ENCODE results near the gene TCERG1L.

TCERG1L gene

GRCh38 chr10:131261890-131262475 lies 49.5 kb downstream of the TCERG1L start:
- no peak for TF ChIP-seq REST (IDR thresholded peaks at IDR 0.05; ENCODE audit: insufficient read depth in 1 of 2, low read depth in 2 of 2, low read length in 2 of 2)
- no peak for TF ChIP-seq POLR2AphosphoS5 (IDR thresholded peaks at IDR 0.05; ENCODE audit: low read depth, low read length)
- TF ChIP-seq SIN3A (IDR thresholded peaks at IDR 0.05; ENCODE audit: borderline replicate concordance, insufficient read depth, low read length): no peak
- TF ChIP-seq FOXP2 (optimal IDR thresholded peaks at IDR 0.05; ENCODE audit: borderline replicate concordance, extremely low read depth, extremely low read length, insufficient read depth): no peak

- TF ChIP-seq SIN3A (IDR thresholded peaks at IDR 0.05; ENCODE audit: borderline replicate concordance, insufficient read depth, low read length) (no peak), POLR2AphosphoS5 (IDR thresholded peaks at IDR 0.05; ENCODE audit: low read depth, low read length) (no peak)
Observed at GRCh38 chr10:131260452-131261211, 50.9 kb downstream of the TCERG1L start.

GRCh38 chr10:131260031-131260430 lies 51.5 kb downstream of the TCERG1L start:
- TF ChIP-seq REST (IDR thresholded peaks at IDR 0.05; ENCODE audit: insufficient read depth in 1 of 2, low read depth in 2 of 2, low read length in 2 of 2) (no peak), POLR2AphosphoS5 (IDR thresholded peaks at IDR 0.05; ENCODE audit: low read depth, low read length) (no peak), FOXP2 (optimal IDR thresholded peaks at IDR 0.05; ENCODE audit: borderline replicate concordance, extremely low read depth, extremely low read length, insufficient read depth) (no peak), TAF1 (IDR thresholded peaks at IDR 0.05; ENCODE audit: borderline replicate concordance, insufficient read depth, low read length) (no peak), SIN3A (IDR thresholded peaks at IDR 0.05; ENCODE audit: borderline replicate concordance, insufficient read depth, low read length) (no peak)

- TF ChIP-seq FOXP2 (optimal IDR thresholded peaks at IDR 0.05; ENCODE audit: borderline replicate concordance, extremely low read depth, extremely low read length, insufficient read depth) (no peak), TAF1 (IDR thresholded peaks at IDR 0.05; ENCODE audit: borderline replicate concordance, insufficient read depth, low read length) (no peak)
Observed at GRCh38 chr10:131259535-131259934, 52.0 kb downstream of the TCERG1L start.

GRCh38 chr10:131258256-131258655 lies 53.3 kb downstream of the TCERG1L start:
- TF ChIP-seq REST (IDR thresholded peaks at IDR 0.05; ENCODE audit: insufficient read depth in 1 of 2, low read depth in 2 of 2, low read length in 2 of 2) (no peak), POLR2AphosphoS5 (IDR thresholded peaks at IDR 0.05; ENCODE audit: low read depth, low read length) (no peak), SIN3A (IDR thresholded peaks at IDR 0.05; ENCODE audit: borderline replicate concordance, insufficient read depth, low read length) (no peak), TAF1 (IDR thresholded peaks at IDR 0.05; ENCODE audit: borderline replicate concordance, insufficient read depth, low read length) (no peak), FOXP2 (optimal IDR thresholded peaks at IDR 0.05; ENCODE audit: borderline replicate concordance, extremely low read depth, extremely low read length, insufficient read depth) (no peak)

GRCh38 chr10:131257027-131257426 lies 54.5 kb downstream of the TCERG1L start:
- TF ChIP-seq FOXP2 (optimal IDR thresholded peaks at IDR 0.05; ENCODE audit: borderline replicate concordance, extremely low read depth, extremely low read length, insufficient read depth) (no peak), SIN3A (IDR thresholded peaks at IDR 0.05; ENCODE audit: borderline replicate concordance, insufficient read depth, low read length) (no peak), REST (IDR thresholded peaks at IDR 0.05; ENCODE audit: insufficient read depth in 1 of 2, low read depth in 2 of 2, low read length in 2 of 2) (no peak), TAF1 (IDR thresholded peaks at IDR 0.05; ENCODE audit: borderline replicate concordance, insufficient read depth, low read length) (no peak), POLR2AphosphoS5 (IDR thresholded peaks at IDR 0.05; ENCODE audit: low read depth, low read length) (no peak)
